ENCODE results near the gene NUAK2. TPM values are rescaled to one million over a fixed set of nuclear protein-coding genes. Genes with fewer than 3 reads are reported as not detected.

The NUAK2 gene
- total and polyA plus RNA-seq, 2 of the 4 experiments (the other 2 are of a cell fraction) = 7.2 to 17.6 TPM

GRCh38 chr1:205272536-205272935 is 49.0 kb downstream of the NUAK2 start:
- 0 out of 2 replicates have a peak overlapping the region, but pooled peaks have one; percentile 6 for H3K4ac ChIP-seq (ENCODE audit: low read depth, low read length)
- no peak overlapping the region; the same call in 1 of the 2 replicates for H2BK120ac ChIP-seq (ENCODE audit: low read depth, low read length)
- H2BK5ac ChIP-seq (ENCODE audit: low read depth, low read length, poor library complexity, severe bottlenecking) = no peak overlapping the region
- H2AK5ac ChIP-seq (ENCODE audit: low read depth, low read length) = no peak overlapping the region; the same call in none of the 2 replicates
- H3K14ac ChIP-seq (replicated peaks; ENCODE audit: low read depth, low read length) = no peak overlapping the region
- no peak overlapping the region for H2AFZ ChIP-seq (replicated peaks; ENCODE audit: low read length, poor library complexity)
- in situ Hi-C loops (cut with MboI; ENCODE audit: low sequenced_read_pairs) (loop anchor here (10.0 to 25.0 kb wide), 2 partner anchors 212 to 460 kb away; no protein-coding TSS in a partner anchor), intact Hi-C loops (cut with micrococcal nuclease) (loop anchor here (5.0 kb wide), 1 partner anchor 160 kb away; no protein-coding TSS in a partner anchor), dilution Hi-C loops (cut with HindIII; ENCODE audit: low sequenced_read_pairs, unreplicated experiment) (no loop called here)
- WGBS, 2 experiments (ENCODE audit: extremely low coverage in 2 of 2, insufficient read length in 1 of 2) = no CpG with 5 or more reads among the region's 3 CpGs
- DNase-seq (no peak), ATAC-seq (ENCODE audit: low read depth) (no peak)
- H3K4me3 ChIP-seq (ENCODE audit: insufficient read depth, low read depth, low read length) = no peak overlapping the region
- H3K9me3 ChIP-seq (ENCODE audit: control insufficient read depth, insufficient read depth, low read length) = no peaks in the 10 kb centered on the region
- POLR2A ChIA-PET (ENCODE audit: unreplicated experiment) = no interaction called here
- no peaks in the 10 kb centered on the region for H3K27me3 ChIP-seq (ENCODE audit: control insufficient read depth, insufficient read depth, low read length)
- no peak overlapping the region for H4K5ac ChIP-seq (ENCODE audit: low read depth, low read length)
- H3K36me3 ChIP-seq (ENCODE audit: control insufficient read depth, insufficient read depth, low read length) = peaks cover 2% of the 10 kb centered on the region; the same call in 1 of the 2 replicates
- CTCF ChIA-PET = interaction anchor here (1.1 to 3.5 kb wide), 6 partner anchors 9 to 81 kb away, joined by 3 to 35 read pairs (median 11); no protein-coding TSS in a partner anchor
- no TSS peak for BruUV-seq (replicated peaks)
- H3K9me1 ChIP-seq (ENCODE audit: insufficient read depth, low read length) = peaks cover 11% of the 10 kb centered on the region
- peaks cover 3% of the 10 kb centered on the region in 2 experiments; a peak in 2 of 4 replicates for H3K79me1 ChIP-seq (ENCODE audit: low read depth in 1 of 2, low read length in 2 of 2)
- no peak overlapping the region for H3K27ac ChIP-seq (ENCODE audit: insufficient read depth, low read length)
- H3K4me2 ChIP-seq (ENCODE audit: low read depth, low read length) = no peak overlapping the region
- no peak overlapping the region for H2BK20ac ChIP-seq (ENCODE audit: low read depth, low read length)
- no peak overlapping the region for H4K91ac ChIP-seq (ENCODE audit: insufficient read depth, low read depth, low read length)
- peak overlapping the region; percentile 22 for H2AK9ac ChIP-seq (replicated peaks; ENCODE audit: low read depth, low read length, poor library complexity)
- H4K8ac ChIP-seq (ENCODE audit: low read depth in 2 of 2, low read length in 2 of 2) = no peak overlapping the region
- no peak overlapping the region for H2BK15ac ChIP-seq (ENCODE audit: low read depth, low read length)
- no peak for TF ChIP-seq MAZ (IDR thresholded peaks at IDR 0.05; ENCODE audit: borderline replicate concordance, low read depth, low read length)
- TF ChIP-seq MXI1 (IDR thresholded peaks at IDR 0.05; ENCODE audit: borderline replicate concordance, low read depth, low read length) = no peak
- no peak for TF ChIP-seq RCOR1 (IDR thresholded peaks at IDR 0.05; ENCODE audit: insufficient replicate concordance, low read length)
- TF ChIP-seq FOS (IDR thresholded peaks at IDR 0.05; ENCODE audit: low read depth, low read length) = no peak
- TF ChIP-seq MAFK (IDR thresholded peaks at IDR 0.05; ENCODE audit: low read depth, low read length) = no peak
- TF ChIP-seq RAD21 (IDR thresholded peaks at IDR 0.05; ENCODE audit: low read length) = no peak
- TF ChIP-seq BHLHE40 (IDR thresholded peaks at IDR 0.05; ENCODE audit: low read depth, low read length) = no peak
- TF ChIP-seq USF2 (IDR thresholded peaks at IDR 0.05; ENCODE audit: low read depth, low read length) = no peak
- no peak for TF ChIP-seq ELK1 (IDR thresholded peaks at IDR 0.05; ENCODE audit: borderline replicate concordance, low read depth, low read length)
- no peaks in the 10 kb centered on the region for H4K20me1 ChIP-seq (ENCODE audit: insufficient read depth, low read length)
- H3K23ac ChIP-seq (ENCODE audit: low read depth, low read length) = no peak overlapping the region
- H3K9ac ChIP-seq (ENCODE audit: low read depth, low read length) = no peak overlapping the region
- no peak overlapping the region for H3K18ac ChIP-seq (ENCODE audit: low read depth, low read length)
- H3K56ac ChIP-seq (ENCODE audit: extremely low read depth, insufficient read depth, low read length) = no peak overlapping the region
- peaks cover 15% of the 10 kb centered on the region for H3K4me1 ChIP-seq (ENCODE audit: control insufficient read depth, insufficient read depth, low read length)
